ENCODE results near the gene MOGAT3.
"Not testable (repeated sequence)": the region's sequence is repeated elsewhere in the genome, so short reads cannot be mapped to it uniquely, and the experiment has no call there.

The MOGAT3 gene

DNA sequence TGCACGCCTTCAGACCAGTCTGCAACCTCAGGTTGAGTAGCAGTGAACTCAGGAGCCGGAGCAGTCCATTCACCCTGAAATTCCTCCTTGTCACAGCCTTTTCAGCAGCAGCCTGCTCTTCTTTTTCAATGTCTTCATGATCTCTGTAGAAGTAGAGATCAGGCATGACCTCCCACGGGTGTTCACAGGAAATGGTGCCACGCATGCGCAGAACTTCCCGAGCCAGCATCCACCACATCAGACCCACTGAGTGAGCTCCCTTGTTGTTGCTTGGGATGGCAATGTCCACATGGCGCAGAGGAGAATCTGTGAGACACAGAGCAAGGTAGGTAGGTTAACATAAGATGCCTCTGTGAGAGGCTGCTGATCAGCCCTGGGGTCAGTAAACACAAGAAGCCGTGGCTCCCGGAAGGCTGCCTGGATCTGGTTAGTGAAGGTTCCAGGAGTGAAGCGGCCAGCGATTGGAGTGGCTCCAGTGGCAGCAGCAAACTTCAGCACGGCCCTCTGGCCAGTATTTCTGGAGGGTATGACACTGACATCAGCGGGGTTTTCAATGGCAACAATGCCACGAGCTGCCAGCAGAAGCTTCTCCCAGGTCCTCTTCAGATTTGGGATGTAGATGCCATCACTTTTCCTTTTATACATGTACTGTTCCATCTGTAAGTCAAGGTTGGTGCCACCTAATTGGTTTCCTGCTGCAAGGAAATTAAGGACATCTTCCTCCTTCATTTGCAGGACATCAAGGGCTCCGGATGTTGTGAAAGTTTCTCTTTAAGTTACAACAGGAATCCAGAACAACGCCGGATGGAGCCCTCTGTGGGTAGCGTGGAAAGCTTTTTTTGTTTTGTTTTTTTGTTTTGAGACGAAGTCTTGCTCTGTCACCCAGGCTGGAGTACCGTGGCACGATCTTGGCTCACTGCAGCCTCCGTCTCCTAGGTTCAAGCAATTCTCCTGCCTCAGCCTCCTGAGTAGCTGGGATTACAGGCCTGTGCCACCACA, 3.2 kb upstream of the MOGAT3 start:
- DNase-seq (ENCODE audit: low read depth) = not testable (repeated sequence)

DNA sequence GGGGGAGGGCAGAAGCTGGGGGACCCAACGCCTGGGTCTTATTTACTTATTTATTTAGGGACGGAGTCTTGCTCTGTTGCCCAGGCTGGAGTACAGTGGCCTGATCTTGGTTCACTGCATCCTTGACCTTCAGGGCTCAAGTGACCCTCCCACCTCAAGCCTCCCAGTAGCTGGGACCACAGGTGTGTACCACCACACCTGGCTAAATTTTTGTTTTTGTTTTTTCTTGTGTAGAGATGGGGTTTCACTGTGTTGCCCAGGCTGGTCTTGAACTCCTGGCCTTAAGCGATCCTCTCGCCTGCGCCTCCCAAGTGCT, 1.7 kb upstream of the MOGAT3 start:
- DNase-seq (ENCODE audit: low read depth) = no peak

DNA sequence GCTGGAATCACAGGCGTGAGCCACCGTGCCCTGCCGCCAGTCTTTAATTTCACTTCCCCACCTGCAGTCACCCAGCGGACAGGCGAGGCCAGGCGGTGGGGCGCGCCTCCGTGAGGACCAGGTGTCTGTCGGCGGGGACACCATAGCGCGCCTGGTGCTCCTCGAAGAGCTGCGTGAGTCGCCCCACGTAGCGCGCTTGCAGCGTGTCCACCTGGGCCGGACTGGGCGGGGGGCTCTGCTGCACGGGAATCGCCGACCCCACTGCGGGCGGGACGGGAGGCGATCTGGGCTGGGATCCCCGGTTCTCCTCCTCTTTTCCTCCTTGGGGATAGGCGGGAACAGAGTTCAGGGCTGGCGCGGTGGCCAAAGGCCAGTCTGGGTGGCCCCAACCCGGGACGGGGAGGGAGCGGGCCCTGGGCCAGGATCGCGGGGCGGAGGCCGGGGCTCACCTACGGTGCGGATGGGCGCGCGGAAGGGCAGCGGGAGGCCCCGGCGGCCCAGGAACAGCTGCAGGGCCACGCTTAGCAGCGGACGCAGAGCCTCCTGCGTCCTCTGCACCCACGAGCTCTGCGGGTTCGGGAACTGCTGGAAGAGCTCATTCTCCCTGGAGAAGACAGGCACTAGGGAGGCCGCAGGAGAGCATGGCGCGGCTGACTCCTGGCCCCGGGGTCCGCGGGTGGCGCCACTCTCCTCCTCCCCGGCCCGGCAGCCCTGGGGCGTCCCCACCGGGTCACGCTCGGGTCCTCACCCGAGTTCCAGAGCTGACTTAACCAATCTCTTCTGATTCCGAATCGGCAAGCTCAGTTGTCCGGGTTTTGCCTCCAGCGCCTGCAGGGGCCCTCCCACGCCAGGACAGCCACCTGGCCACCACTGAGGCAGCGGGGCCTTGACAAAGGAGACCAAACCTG, 1.1 kb upstream of the MOGAT3 start:
- DNase-seq (ENCODE audit: low read depth) = no peak

DNA sequence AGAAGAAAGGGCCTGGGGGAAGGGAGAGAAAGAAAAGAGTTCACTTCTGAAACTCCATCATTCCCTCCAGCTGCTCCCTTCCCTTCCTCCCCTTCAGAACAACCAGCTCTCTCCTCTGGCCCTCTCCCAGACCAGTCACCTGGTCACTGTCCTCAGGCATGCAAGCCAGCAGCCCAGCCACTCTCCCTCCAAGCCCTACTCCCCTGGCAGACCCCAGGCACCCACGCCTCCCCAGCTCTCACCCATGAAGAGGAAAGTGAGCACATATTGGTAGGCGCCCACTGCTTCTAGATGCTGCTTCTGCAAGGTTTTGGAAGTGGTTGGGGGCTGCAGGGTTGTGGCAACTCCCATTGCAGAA, 353 bp downstream of the MOGAT3 start:
- DNase-seq (ENCODE audit: low read depth) = no peak

DNA sequence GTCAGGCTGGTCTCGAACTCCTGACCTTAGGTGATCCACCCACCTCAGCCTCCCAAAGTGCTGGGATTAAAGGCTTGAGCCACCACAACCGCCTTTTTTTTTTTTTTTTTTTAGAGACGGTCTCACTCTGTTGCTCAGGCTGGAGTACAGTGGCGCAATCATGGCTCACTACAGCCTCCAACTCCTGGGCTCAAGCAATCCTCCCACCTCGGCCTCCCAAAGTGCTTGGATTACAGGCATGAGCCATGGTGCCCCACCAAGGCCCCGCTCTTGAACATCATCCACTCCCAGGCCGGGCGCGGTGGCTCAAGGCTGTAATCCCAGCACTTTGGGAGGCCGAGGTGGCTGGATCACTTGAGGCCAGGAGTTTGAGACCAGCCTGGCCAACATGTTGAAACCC, 1.3 kb downstream of the MOGAT3 start:
- not testable (repeated sequence) for DNase-seq (ENCODE audit: low read depth)

DNA sequence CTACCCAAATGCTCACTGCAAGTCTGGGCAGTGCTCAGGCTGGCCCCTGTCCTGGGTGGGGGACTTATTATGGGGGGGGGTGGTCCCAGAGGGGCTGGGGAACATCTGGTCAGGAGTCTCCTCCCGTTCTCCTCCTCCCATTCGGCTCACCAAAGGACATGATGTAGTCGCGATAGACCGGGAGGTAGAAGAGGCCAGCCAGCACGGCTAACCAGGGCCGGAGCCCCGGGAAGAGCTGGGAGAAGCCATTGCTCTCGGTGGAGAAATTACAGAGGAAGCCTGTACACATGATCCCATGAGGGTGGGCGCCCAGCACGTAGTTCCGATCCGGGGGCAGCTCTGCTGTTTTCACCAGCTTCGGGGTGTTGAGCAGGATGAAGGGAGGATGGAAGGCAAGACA, 2.4 kb downstream of the MOGAT3 start:
- no peak for DNase-seq (ENCODE audit: low read depth)

DNA sequence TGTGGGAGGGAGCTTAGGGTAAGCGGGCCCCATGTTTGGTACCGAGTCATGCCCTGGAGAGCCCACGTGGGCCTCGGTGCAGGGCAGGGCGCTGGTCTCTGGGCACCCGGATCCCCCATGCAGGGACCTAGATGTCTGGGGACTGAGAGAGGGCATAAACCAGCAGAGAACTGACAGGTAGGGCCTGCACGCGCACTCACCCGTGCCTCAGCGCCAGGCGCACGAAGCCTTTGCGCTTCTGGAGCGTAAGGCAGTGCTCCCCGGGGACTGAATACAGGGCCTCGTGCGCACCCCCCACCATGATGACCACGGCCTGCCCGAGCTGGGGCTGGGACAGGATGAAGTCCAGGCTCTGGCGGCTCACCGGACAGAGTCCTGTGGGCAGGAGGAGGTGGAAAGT, 2.8 kb downstream of the MOGAT3 start:
- DNase-seq (ENCODE audit: low read depth) = no peak

DNA sequence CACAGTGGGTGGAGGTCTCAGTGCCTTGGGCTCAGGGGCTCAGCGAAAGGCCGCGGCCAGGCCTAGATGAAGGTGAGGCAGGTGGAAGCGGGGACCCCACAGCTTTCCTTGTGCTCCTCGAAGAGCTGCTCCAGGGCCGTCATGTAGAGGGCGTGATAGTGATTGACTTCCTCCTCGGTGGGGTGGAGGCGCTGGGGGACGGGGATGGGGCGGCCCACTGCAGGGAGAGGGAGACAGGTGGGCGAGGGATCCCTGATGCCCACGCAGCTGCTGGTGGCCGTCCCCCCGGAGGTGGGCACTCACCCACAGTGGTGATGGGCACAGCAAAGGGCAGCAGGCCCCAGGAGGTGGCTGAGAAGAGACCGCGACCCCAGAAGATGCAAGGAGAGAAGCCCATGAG, 5.0 kb downstream of the MOGAT3 start:
- no peak for DNase-seq (ENCODE audit: low read depth)

DNA sequence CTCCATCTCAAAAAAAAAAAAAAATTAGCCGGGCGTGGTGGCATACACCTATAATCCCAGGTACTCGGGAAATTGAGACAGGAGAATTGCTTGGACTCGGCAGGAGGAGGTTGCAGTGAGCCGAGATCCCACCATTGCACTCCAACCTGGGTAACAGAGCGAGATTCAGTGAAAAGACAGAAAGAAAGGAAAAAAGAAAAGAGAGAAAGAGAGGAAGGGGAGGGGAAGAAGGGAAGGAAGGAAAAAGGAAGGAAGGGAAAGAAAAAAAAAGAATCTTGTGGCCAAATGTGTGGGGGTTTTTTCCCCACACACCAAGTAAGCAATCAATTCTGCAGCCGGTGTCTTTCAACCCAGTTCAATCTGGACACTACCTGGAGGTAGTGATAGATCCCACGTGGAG, 11.7 kb downstream of the MOGAT3 start:
- no peak for DNase-seq (ENCODE audit: low read depth)

DNA sequence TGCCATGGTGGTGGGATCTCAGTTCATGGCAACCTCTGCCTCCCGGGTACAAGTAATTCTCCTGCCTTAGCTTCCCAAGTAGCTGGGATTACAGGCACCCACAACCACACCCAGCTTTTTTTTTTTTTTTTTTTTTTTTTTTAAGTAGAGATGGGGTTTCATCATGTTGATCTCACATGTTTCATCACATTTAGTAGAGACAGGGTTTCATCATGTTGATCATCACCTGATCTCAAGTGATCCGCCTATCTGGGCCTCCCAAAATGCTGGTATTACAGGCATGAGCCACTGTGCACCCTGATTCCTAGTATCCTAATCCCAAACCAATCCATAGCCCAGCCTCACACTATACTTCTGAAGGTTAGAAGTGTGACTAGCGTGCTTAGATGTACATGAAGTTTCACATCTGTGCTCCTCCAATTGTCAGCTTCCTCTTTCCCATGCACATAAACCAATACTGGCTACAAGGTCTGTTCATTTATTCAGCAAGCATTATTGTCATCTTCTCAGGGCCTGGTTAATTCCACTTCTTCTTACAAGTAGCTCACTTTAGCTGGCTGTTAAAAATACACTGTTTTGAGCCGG, 13.9 kb downstream of the MOGAT3 start:
- no peak for DNase-seq (ENCODE audit: low read depth)

DNA sequence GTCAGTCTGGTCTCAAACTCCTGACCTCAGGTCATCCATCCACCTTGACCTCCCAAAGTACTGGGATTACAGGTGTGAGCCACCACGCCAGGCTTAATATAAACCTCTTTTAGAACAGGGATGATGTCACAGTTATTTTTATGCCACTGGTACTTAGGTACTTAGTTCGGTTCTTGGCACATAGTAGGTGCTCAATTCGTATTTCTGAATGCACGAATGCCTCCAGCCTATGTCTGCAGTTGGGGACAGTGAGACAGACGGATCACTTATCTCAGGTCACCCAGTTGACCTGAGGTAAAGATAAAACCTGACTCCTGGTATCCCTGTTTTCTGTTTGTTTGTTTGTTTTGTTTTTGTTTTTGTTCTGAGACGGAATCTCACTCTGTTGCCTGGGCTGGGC, 14.6 kb downstream of the MOGAT3 start:
- no peak for DNase-seq (ENCODE audit: low read depth)

DNA sequence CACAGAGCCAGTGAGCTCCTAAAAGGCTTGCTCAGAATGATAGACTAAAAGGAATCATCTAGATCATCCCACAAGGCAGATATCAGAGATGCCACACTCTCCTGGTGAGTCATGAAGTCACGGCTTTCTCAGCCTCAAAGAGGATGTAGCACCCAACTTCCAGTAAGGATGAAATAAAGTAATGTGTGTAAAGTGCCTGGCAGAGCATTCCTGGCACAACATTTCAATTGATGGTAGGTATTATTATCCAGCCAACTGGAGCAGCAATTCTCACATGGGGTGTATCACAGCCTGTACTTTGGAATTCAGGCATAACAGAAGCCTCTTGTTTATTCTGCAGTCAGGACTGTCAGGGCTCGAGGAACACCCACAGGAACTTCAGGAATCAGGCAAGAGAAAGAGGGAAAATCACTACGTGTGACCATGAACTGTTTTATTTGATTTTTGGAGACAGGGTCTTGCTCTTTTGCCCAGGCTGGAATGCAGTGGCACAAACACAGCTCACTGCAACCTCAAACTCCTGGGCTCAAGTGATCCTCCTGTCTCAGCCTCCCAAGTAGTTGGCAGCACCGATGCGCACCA, 15.5 kb downstream of the MOGAT3 start:
- no peak for DNase-seq (ENCODE audit: low read depth)

DNA sequence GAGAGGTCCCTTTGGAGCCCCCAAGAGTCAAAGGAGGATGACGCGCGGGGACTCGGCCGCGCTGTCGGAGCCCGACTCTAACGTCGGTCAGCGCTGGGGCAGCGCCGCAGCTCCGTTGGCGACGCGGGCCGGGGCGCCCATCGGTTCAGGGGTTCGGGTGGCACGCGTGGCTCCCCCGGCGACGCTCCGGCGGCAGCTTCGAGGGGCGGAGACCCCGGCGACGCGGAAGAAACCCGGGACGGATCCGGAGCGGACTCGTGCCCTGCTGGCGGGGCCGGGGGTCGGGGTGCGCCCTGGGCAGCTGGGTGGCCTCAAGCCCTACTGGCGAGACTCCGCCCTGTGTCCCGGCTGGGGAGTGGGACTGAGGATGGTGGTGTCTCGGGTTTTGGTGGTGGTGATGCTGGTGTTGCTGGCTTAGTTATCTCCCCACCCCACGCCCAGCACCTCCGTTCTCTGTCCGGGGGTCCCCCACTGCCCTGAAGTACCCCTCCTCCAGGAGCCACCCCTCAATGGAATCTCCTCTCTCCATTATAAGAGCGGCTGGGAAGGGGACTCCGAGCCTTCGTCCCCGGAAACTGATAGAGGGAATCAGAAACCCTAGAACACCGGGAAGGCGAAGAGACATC, 20.6 kb downstream of the MOGAT3 start, which contains the start of gene NAT16:
Gene NAT16 (minus strand): TSS at position 164 of the 626 bp plus-strand sequence. CDS start 5,486 bp downstream, outside the sequence.
- no peak for DNase-seq (ENCODE audit: low read depth)

DNA sequence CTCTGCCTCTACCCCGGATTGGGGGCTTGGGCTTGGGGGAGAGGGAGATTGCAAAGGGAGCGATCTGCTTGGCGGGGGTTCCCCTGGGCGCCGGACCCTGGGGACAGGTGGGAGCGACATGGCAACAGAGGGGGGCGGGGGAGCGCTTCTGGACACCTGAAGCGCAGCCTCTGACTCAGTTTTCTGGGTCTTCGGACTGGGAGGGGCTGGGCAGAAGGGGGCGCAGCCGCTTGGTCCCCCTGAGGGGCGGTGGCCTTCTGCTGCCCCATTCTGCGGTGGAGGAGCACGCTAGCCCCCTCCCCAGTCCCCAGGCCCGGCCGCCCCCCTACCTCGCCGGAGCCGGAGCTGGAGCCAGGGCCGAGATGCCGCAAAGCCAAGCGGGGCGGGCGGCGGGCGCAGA, 21.1 kb downstream of the MOGAT3 start:
- DNase-seq (ENCODE audit: low read depth) = no peak

DNA sequence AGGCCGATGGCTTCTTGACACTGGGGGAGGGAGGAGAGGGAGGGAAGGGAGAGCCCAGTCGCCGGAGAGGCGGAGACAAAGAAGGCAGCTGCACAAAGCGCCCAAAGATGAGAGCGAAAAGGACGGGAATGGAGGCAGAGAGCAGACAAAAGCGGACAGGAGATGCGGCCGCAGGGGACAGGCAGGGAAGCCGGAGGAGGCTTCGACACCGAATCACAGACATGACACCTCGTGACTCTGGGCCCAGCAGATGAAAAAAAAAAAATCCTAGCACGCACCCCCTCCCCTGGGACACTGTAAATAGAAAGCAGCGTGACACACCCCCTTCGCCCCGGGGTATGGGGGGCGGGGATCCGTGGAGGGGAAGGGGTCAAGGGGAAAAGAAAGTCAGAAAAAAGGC, 21.7 kb downstream of the MOGAT3 start:
- no peak for DNase-seq (ENCODE audit: low read depth)

DNA sequence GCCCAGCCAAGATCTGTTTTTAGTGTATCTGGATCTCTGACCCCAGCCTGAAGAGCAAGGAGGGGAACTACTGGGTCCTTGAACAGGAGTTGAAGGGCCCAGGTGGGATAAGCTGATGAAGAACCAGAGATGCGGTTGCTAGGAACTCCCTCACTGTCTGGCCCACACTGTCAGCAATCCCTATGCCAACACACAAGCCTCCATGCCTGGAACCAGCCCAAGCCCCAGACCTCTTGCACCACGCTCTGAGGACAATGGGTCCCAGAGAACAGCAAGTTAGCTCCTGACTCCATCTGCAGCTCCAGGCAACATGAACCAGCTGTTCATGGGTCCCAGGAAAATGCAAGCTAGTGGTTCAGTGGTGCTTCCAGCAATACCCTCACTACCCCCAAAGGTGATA, 23.2 kb downstream of the MOGAT3 start:
- DNase-seq (ENCODE audit: low read depth) = no peak

DNA sequence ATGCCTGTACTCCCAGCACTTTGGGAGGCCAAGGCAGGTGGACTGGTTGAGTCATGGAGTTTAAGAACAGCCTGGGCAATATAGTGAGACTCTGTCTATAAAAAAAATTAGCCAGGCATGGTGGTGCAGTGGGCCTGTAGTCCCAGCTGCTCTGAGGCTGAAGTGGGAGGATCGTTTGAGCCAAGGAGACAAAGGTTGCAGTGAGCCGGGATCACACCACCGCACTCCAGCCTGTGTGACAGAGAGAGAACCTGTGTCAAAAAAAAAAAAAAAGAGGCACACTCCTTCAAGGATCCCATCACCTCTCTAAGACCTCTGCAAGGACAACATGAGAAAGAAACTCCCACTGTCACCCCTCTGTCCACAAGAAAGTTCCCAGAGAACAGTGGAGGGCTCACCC, 25.2 kb downstream of the MOGAT3 start:
- DNase-seq (ENCODE audit: low read depth) = no peak

DNA sequence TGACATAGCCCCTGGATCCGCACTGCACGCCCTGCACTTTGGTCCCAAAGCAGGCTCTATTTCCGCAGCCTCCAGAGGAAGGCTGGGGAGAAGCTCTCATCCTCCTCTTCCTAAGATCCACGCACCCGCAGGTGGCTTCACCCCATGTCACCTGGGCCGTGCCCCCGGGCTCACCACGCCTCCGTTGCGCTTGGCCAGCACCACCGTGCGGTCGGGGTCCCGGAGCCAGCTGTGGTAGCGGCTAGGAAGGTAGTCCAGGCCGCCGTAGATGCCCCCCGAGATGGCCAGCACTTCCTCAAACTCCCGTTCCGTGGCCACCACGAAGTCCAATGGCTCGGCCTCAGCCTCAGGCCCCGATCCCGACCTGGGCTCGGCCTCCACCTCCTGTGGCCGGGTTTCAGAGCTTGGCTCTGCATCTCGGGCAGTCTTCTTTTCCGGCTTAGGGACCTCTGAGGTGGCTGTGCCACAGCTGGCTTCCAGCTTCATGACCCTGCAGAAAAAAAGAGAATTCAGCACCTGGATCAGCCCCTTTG, 26.4 kb downstream of the MOGAT3 start:
- no peak for DNase-seq (ENCODE audit: low read depth)

DNA sequence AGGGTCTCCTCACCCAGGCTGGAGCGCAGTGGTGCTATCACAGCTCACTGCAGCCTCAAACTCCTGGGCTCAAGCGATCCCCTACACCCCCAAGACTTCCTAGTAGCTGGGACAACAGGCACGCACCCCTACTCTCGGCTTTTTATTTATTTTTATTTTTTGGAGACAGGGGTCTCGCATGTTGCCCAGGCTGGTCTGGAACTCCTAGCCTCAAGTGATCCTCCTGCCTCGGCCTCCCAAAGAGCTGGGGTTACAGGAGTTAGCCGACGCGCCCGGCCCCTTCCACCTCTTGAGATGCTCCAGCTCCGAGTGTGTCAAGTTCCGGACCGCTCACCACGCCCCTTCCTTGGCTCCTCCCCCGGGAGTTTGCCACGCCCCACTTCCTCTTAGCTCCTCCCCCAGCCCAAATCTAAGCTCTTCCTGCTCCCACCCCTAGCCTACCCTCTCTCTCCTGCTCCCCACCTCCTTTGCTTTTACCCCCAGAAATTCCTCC, 27.0 kb downstream of the MOGAT3 start:
- no peak for DNase-seq (ENCODE audit: low read depth)

DNA sequence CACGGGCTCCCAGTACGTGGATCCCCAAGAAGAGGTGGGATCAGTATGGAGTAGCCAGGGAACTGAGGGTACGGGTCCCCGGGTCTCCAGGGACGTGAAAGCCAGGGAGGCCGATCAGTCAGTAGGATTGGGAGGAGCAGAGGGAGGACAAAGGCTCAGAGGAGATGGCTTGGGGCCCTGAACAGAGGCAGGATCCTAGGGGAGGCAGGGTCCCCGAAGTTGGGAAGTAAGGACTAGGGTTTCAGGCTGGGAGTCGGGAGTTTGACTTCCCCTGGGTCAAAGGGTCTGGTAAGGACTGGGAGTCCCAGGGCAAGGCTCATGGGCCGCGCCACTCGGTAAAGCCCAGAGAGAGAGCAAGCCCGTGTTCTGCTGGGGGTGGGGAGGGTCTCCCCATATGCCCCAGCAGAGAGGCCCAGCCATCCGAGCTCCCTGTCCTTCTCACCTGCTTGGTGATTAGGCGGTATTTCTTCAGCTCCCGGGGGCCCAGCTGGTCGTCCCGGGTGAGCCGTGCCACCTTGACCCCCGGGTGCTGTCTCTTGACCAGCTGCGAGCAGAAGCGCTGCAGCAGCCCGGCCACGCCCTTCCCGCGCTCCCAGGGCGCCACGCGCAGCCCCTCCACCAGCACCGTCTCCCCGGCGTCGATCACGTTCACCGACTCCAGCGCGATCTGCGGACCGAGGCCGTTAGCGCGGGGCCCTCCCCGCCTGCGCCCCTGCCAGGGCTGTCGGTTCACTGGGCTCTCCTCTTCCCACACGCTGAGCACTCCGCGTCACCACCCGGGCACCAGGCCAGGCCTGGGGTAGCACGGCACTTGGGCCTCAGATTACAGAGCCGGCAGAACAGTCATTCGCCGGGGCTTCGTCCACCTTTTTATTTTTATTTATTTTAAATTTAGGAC, 27.7 kb downstream of the MOGAT3 start:
- DNase-seq (ENCODE audit: low read depth) = no peak
